ENCODE measurements around the gene ACTR6. TPM values are rescaled to one million over a fixed set of nuclear protein-coding genes. Genes with fewer than 3 reads are reported as not detected.

ACTR6 gene
- total and polyA plus RNA-seq, 11 donors = 8.9 to 29.5 (median 21.9) TPM

DNA sequence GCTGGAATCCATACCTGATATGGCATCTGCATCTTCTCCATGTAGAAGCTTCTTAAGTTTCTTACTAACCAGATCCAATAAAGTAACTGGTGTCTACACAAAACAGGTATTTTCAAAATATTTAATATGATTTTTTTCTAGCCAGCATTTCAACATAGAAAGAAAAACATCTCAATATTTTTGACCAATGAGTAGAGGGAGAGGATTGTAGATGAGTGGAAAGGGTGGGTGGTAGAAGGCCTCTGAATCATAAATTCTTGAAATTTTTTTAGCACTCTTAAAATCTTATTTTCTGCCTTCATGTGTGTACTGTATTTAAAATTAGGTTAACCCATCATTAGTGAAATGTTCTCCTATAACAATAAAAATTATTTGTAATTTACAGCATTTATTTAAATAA lies 48.3 kb downstream of the ACTR6 start:
- Histone ChIP-seq H3K27me3 (no peaks in the 10 kb centered on the region), H3K27ac (no peak overlapping the region), H3K9me3 (no peaks in the 10 kb centered on the region), H3K4me1 (no peaks in the 10 kb centered on the region), H3K4me3 (no peak overlapping the region), H3K36me3 (no peaks in the 10 kb centered on the region)
- ATAC-seq (no peak), DNase-seq (no peak)
- intact Hi-C loops (cut with DNase I) = loop anchor here in 1 of 10 donors (10.0 kb wide), 1 partner anchor 296 kb away; no protein-coding TSS in a partner anchor
- TF ChIP-seq POLR2A (IDR thresholded peaks at IDR 0.05) = no peak
- TF ChIP-seq, protein P1, sequence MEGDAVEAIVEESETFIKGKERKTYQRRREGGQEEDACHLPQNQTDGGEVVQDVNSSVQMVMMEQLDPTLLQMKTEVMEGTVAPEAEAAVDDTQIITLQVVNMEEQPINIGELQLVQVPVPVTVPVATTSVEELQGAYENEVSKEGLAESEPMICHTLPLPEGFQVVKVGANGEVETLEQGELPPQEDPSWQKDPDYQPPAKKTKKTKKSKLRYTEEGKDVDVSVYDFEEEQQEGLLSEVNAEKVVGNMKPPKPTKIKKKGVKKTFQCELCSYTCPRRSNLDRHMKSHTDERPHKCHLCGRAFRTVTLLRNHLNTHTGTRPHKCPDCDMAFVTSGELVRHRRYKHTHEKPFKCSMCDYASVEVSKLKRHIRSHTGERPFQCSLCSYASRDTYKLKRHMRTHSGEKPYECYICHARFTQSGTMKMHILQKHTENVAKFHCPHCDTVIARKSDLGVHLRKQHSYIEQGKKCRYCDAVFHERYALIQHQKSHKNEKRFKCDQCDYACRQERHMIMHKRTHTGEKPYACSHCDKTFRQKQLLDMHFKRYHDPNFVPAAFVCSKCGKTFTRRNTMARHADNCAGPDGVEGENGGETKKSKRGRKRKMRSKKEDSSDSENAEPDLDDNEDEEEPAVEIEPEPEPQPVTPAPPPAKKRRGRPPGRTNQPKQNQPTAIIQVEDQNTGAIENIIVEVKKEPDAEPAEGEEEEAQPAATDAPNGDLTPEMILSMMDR (IDR thresholded peaks at IDR 0.05) = no peak

- Histone ChIP-seq H3K36me3 (no peaks in the 10 kb centered on the region), H3K4me1 (no peaks in the 10 kb centered on the region), H3K4me3 (no peak overlapping the region), H3K27ac (no peak overlapping the region), H3K9me3 (no peaks in the 10 kb centered on the region), H3K27me3 (no peaks in the 10 kb centered on the region)
- 91 to 93% (median 93%) methylated on average over 7 of the region's 7 CpGs for WGBS, 4 donors
- DNase-seq (no peak), ATAC-seq (no peak)
- TF ChIP-seq POLR2A (IDR thresholded peaks at IDR 0.05) = no peak
- TF ChIP-seq, protein P1 (IDR thresholded peaks at IDR 0.05) = no peak
- intact Hi-C loops (cut with DNase I) = loop anchor here in 1 of 10 donors (10.0 kb wide), 1 partner anchor 295 kb away; no protein-coding TSS in a partner anchor
These were observed 49.3 kb downstream of the ACTR6 start for GRCh38 chr12:100249941-100250340.

- WGBS, 4 donors = 72 to 82% (median 80%) methylated on average over 2 of the region's 2 CpGs
- H3K4me1 ChIP-seq = no peaks in the 10 kb centered on the region
- H3K4me3 ChIP-seq = no peak overlapping the region
- no peaks in the 10 kb centered on the region for H3K9me3 ChIP-seq
- no peaks in the 10 kb centered on the region for H3K36me3 ChIP-seq
- intact Hi-C loops (cut with DNase I) = no loop called here
- no peak overlapping the region for H3K27ac ChIP-seq
- ATAC-seq (no peak), DNase-seq (no peak)
- TF ChIP-seq, protein P1 (IDR thresholded peaks at IDR 0.05) = no peak
- TF ChIP-seq POLR2A (IDR thresholded peaks at IDR 0.05) = no peak
- H3K27me3 ChIP-seq = no peaks in the 10 kb centered on the region
These were observed 51.3 kb downstream of the ACTR6 start for GRCh38 chr12:100251917-100252316.

DNA sequence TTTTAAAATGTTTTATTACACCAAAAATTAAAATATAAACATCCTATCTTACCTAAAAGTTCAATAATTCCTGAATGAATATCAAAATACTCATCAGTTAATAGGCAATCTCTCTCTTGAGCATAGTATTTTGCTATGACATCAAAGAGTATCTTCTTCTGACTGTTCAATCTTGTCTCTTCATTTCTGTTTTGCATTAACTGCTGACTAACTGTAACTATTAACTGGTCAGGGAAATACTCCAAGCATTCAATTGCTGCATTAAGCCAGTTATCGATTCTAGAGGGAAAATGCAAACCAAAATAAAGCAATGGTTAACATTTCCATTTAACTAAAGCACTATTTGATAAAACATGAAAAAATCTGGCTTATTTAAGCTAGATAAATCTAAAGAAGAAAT lies 52.8 kb downstream of the ACTR6 start:
- H3K27ac ChIP-seq = no peak overlapping the region
- no peak overlapping the region for H3K4me3 ChIP-seq
- WGBS, 4 donors = 94 to 100% (median 96%) methylated on average over 1 of the region's 1 CpG
- no peaks in the 10 kb centered on the region for H3K9me3 ChIP-seq
- DNase-seq = no peak
- intact Hi-C loops (cut with DNase I) = no loop called here
- TF ChIP-seq, protein P1 (IDR thresholded peaks at IDR 0.05) = no peak
- no peak for TF ChIP-seq POLR2A (IDR thresholded peaks at IDR 0.05)
- no peaks in the 10 kb centered on the region for H3K4me1 ChIP-seq
- no peaks in the 10 kb centered on the region for H3K36me3 ChIP-seq
- ATAC-seq = no peak
- H3K27me3 ChIP-seq = no peaks in the 10 kb centered on the region

All from heart left ventricle (tissue), 16 donors.